ENCODE data around the gene TOX3. TPM values are rescaled to one million over a fixed set of nuclear protein-coding genes. Genes with fewer than 3 reads are reported as not detected.
A peak's percentile ranks its signal among the peaks of the same experiment; 100 is the strongest.

Gene TOX3
- total and polyA plus RNA-seq, 2 of the 8 experiments (the other 6 are each of a cell fraction or from before 2014, with no cell fraction given), result 16.7 to 31.2 TPM

GRCh38 chr16:52544703-52545102 lies 2.2 kb downstream of the TOX3 start:
- Histone ChIP-seq H3K23me2 (ENCODE audit: low read depth, low read length) (peaks cover 16% of the 10 kb centered on the region; the same call in 1 of the 2 replicates), H2AFZ (ENCODE audit: low read length) (no peak overlapping the region), H3K4me2 (ENCODE audit: insufficient read depth in 1 of 2, low read depth in 2 of 2, low read length in 2 of 2) (peak overlapping the region; percentile 84 to 93), H2BK120ac (replicated peaks; ENCODE audit: low read depth, low read length) (no peak overlapping the region), H2BK12ac (ENCODE audit: low read depth, low read length) (no peak overlapping the region), H4K8ac (ENCODE audit: extremely low read depth, insufficient read depth, low read length) (no peak overlapping the region), H3K79me1 (ENCODE audit: low read depth, low read length) (peaks cover 3% of the 10 kb centered on the region; the same call in 1 of the 2 replicates), H3K4me3 (ENCODE audit: extremely low read depth in 1 of 4, insufficient read depth in 2 of 4, low read depth in 3 of 4, low read length in 4 of 4) (peak overlapping the region; percentile 80 to 97 (median 82)), H2BK5ac (ENCODE audit: low read depth, low read length) (no peak overlapping the region), H3K56ac (replicated peaks; ENCODE audit: insufficient read length, low read depth, low read length) (no peak overlapping the region), H3K14ac (ENCODE audit: insufficient read length) (no peak overlapping the region), H3K23ac (ENCODE audit: insufficient read length) (no peak overlapping the region), H2AK5ac (ENCODE audit: low read depth, low read length) (no peak overlapping the region), H3K27ac (ENCODE audit: low read depth, low read length) (no peak overlapping the region), H3K4me1 (replicated peaks in 1 of 4; ENCODE audit: control insufficient read depth in 3 of 4, insufficient read depth in 4 of 4, low read length in 3 of 4) (peaks cover 0 to 14% (median 7%) of the 10 kb centered on the region in 4 experiments; a peak in 5 of 7 replicates), H2BK20ac (ENCODE audit: low read length) (no peak overlapping the region), H4K20me1 (replicated peaks in 1 of 2; ENCODE audit: control insufficient read depth in 1 of 2, insufficient read depth in 2 of 2, low read length in 2 of 2) (peaks cover 3 to 8% of the 10 kb centered on the region in 2 experiments), H3K9ac (replicated peaks in 1 of 4; ENCODE audit: extremely low read depth in 1 of 4, low read depth in 3 of 4, low read length in 3 of 4) (peak overlapping the region in 1 of 4 experiments; percentile 2; a peak in 1 of 7 replicates), H4K5ac (ENCODE audit: insufficient read length, low read depth, low read length) (no peak overlapping the region), H3K4ac (replicated peaks; ENCODE audit: insufficient read length, low read depth, low read length) (no peak overlapping the region), H3K79me2 (ENCODE audit: control insufficient read depth in 1 of 2, insufficient read depth in 2 of 2, low read length in 2 of 2) (peaks cover 19 to 63% of the 10 kb centered on the region in 2 experiments; a peak in 3 of 4 replicates), H3K18ac (ENCODE audit: extremely low read depth, low read length) (no peak overlapping the region; the same call in 1 of the 2 replicates), H4K91ac (replicated peaks; ENCODE audit: insufficient read length, low read length) (no peak overlapping the region), H3K36me3 (ENCODE audit: control insufficient read depth in 2 of 4, insufficient read depth in 4 of 4, low read length in 3 of 4) (peaks cover 0 to 14% (median 2%) of the 10 kb centered on the region in 4 experiments; a peak in 3 of 8 replicates), H3K9me3 (ENCODE audit: insufficient read depth in 2 of 2, low read depth in 1 of 2, low read length in 1 of 2) (no peaks in the 10 kb centered on the region), H3K27me3 (replicated peaks in 1 of 4; ENCODE audit: control insufficient read depth in 3 of 4, extremely low read depth in 1 of 4, insufficient read depth in 3 of 4, low read length in 3 of 4) (peaks cover 0 to 12% (median 9%) of the 10 kb centered on the region in 4 experiments; a peak in 5 of 7 replicates), H2BK15ac (ENCODE audit: low read length) (no peak overlapping the region)
- FAIRE-seq (no peak), DNase-seq (ENCODE audit: low read depth in 1 of 2, low spot score in 2 of 2) (no peak)
- 34% methylated on average over 2 of the region's 2 CpGs; no CpG with 5 or more reads in 1 of the 2 experiments for WGBS, 2 experiments (ENCODE audit: extremely low coverage in 1 of 2, insufficient coverage in 1 of 2, insufficient read length in 1 of 2, insufficient replicate concordance in 2 of 2, low coverage in 1 of 2, low lambda C conversion rate in 2 of 2, missing lambda C conversion rate in 1 of 2)
- ChIA-PET POLR2A (ENCODE audit: partially characterized antibody) (no interaction called here), CTCF (ENCODE audit: partially characterized antibody) (interaction anchor here (1.1 kb wide), 1 partner anchor 11 kb away, joined by 6 read pairs; no protein-coding TSS in a partner anchor)
- TF ChIP-seq BRCA1 (IDR thresholded peaks at IDR 0.05; ENCODE audit: low read depth, low read length) (no peak), USF2 (IDR thresholded peaks at IDR 0.05; ENCODE audit: low read length) (no peak)
- TF ChIP-seq, protein P1, sequence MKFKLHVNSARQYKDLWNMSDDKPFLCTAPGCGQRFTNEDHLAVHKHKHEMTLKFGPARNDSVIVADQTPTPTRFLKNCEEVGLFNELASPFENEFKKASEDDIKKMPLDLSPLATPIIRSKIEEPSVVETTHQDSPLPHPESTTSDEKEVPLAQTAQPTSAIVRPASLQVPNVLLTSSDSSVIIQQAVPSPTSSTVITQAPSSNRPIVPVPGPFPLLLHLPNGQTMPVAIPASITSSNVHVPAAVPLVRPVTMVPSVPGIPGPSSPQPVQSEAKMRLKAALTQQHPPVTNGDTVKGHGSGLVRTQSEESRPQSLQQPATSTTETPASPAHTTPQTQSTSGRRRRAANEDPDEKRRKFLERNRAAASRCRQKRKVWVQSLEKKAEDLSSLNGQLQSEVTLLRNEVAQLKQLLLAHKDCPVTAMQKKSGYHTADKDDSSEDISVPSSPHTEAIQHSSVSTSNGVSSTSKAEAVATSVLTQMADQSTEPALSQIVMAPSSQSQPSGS (IDR thresholded peaks at IDR 0.05; ENCODE audit: low read length), result no peak

Data from H1 (cell line).